Keratinocyte (primary cell): Measurements from ENCODE around the gene ATP1B2. TPM values are rescaled to one million over a fixed set of nuclear protein-coding genes. Genes with fewer than 3 reads are reported as not detected.

Experiments
- DNase-seq: peaks from one replicate; pipeline ENCODE4 v3.0.0-alpha.2; 2011; ENCODE audit warnings: low read depth, missing footprints, low spot score
- FAIRE-seq: peaks from 2 replicates; lab custom pipeline; 2011; peaks lifted over from hg19 to GRCh38; lab: Jason Lieb, UNC
- H2AFZ ChIP-seq: 2 replicates; pipeline ENCODE4 v1.6.0; 2012; ENCODE audit warnings: low read length, control low read depth, inconsistent platforms; ENCODE audit not compliant: control insufficient read depth
- H3K27ac ChIP-seq: 2 replicates; pipeline ENCODE4 v1.5.1; 2011; ENCODE audit warnings: low read length; ENCODE audit not compliant: control insufficient read depth, insufficient read depth
- H3K27me3 ChIP-seq: 3 replicates; pipeline ENCODE4 v1.6.0; 2011; ENCODE audit warnings: low read length; ENCODE audit not compliant: control insufficient read depth, insufficient read depth; ENCODE audit errors: extremely low read depth
- H3K36me3 ChIP-seq, 2 experiments: 2 replicates in 1 of 2; 3 replicates in 1 of 2; pipeline ENCODE4 v1.5.1; 2011; ENCODE audit warnings: low read length in 2 of 2, mild to moderate bottlenecking in 1 of 2; ENCODE audit not compliant: control insufficient read depth in 2 of 2, insufficient read depth in 2 of 2; ENCODE audit errors: extremely low read depth in 1 of 2
- H3K4me1 ChIP-seq: 3 replicates; pipeline ENCODE4 v1.5.1; 2011; ENCODE audit warnings: low read length; ENCODE audit not compliant: control insufficient read depth, insufficient read depth; ENCODE audit errors: extremely low read depth
- H3K4me2 ChIP-seq: 3 replicates; pipeline ENCODE4 v1.6.0; 2011; ENCODE audit warnings: low read depth, low read length; ENCODE audit not compliant: control insufficient read depth, insufficient read depth; ENCODE audit errors: extremely low read depth
- H3K4me3 ChIP-seq, 3 experiments: fragments of 200-600 bp in 1 of 3; sonication (generic) in 1 of 3; 2 replicates in 2 of 3; 3 replicates in 1 of 3; pipeline ENCODE4 v1.5.1; 2011 to 2016; ENCODE audit warnings: low read length in 3 of 3, mild to moderate bottlenecking in 3 of 3, control low read depth in 2 of 3, inconsistent platforms in 1 of 3, low read depth in 1 of 3, mixed read lengths in 1 of 3, mixed run types in 1 of 3, moderate library complexity in 1 of 3; ENCODE audit not compliant: control insufficient read depth in 2 of 3, insufficient read depth in 2 of 3; ENCODE audit errors: extremely low read depth in 1 of 3
- H3K79me2 ChIP-seq: 2 replicates; pipeline ENCODE4 v1.6.0; 2012; ENCODE audit warnings: low read length; ENCODE audit not compliant: control insufficient read depth, insufficient read depth
- H3K9ac ChIP-seq: 3 replicates; pipeline ENCODE4 v1.6.0; 2011; ENCODE audit warnings: low read length; ENCODE audit not compliant: control insufficient read depth, insufficient read depth; ENCODE audit errors: extremely low read depth
- H3K9me1 ChIP-seq: 3 replicates; pipeline ENCODE4 v1.6.0; 2011; ENCODE audit warnings: low read length; ENCODE audit not compliant: control insufficient read depth, insufficient read depth; ENCODE audit errors: extremely low read depth
- H3K9me3 ChIP-seq: 2 replicates; pipeline ENCODE4 v1.5.1; 2012; ENCODE audit warnings: low read depth, low read length; ENCODE audit not compliant: control insufficient read depth
- H4K20me1 ChIP-seq: 3 replicates; pipeline ENCODE4 v1.6.0; 2011; ENCODE audit warnings: low read length; ENCODE audit not compliant: control insufficient read depth, insufficient read depth; ENCODE audit errors: extremely low read depth
- CTCF ChIP-seq, 3 experiments: IDR thresholded peaks in 1 of 3; conservative IDR thresholded peaks in 1 of 3; optimal IDR thresholded peaks in 1 of 3; 2 replicates in 2 of 3; 3 replicates in 1 of 3; pipeline versions ENCODE3 to v1.5.1; 2011; ENCODE audit warnings: low read length in 3 of 3, mild to moderate bottlenecking in 3 of 3, moderate library complexity in 2 of 3, control low read depth in 1 of 3, inconsistent platforms in 1 of 3; ENCODE audit not compliant: insufficient read depth in 2 of 3; ENCODE audit errors: extremely low read depth in 1 of 3
- EZH2 ChIP-seq: IDR thresholded peaks from one replicate; pipeline ENCODE4 v1.6.1; 2012; ENCODE audit warnings: inconsistent platforms, mild to moderate bottlenecking, low read length, moderate library complexity
- dilution Hi-C: fragments of 300-500 bp; cut with MboI; formaldehyde crosslinking; loops from one replicate; pipeline ENCODE4 v1.7.0; 2020; ENCODE audit warnings: low sequenced_read_pairs; ENCODE audit not compliant: extremely low pct_ligation_motif_present
- polyA plus RNA-seq, 5 experiments: library from polyadenylated mRNA; depleted of rRNA in 3 of 5; stranded (reverse) in 3 of 5; stranded (forward) in 1 of 5; unstranded in 1 of 5; fragments of >200 nt; gene quantifications; 1 replicate in 1 of 5; 2 replicates in 3 of 5; 3 replicates in 1 of 5; pipeline versions ENCODE4 v1.2.1 to v1.2.3, GENCODE V29; 2011 to 2012; ENCODE audit warnings: missing spikeins in 2 of 5, low read depth in 1 of 5, low replicate concordance in 1 of 5

Gene ATP1B2
- polyA plus RNA-seq, 1 donor (not counting 4 experiments of a cell fraction or from before 2014, with no cell fraction given): not detected

GRCh38 chr17:7695586-7695985 is 44.9 kb downstream of the ATP1B2 start:
- no peak overlapping the region for H3K9ac ChIP-seq
- DNase-seq (no peak), FAIRE-seq (no peak)
- dilution Hi-C loops: no loop called here
- H3K79me2 ChIP-seq: no peaks in the 10 kb centered on the region
- no peak overlapping the region for H3K4me2 ChIP-seq
- H3K9me1 ChIP-seq: no peaks in the 10 kb centered on the region
- H3K9me3 ChIP-seq: no peaks in the 10 kb centered on the region
- peaks cover 4 to 12% of the 10 kb centered on the region in 2 experiments for H3K36me3 ChIP-seq
- H3K4me1 ChIP-seq: no peaks in the 10 kb centered on the region
- no peak overlapping the region for H3K27ac ChIP-seq
- no peak overlapping the region for H2AFZ ChIP-seq
- H3K27me3 ChIP-seq: no peaks in the 10 kb centered on the region
- H4K20me1 ChIP-seq: no peaks in the 10 kb centered on the region
- no peak overlapping the region for H3K4me3 ChIP-seq
- no peak for TF ChIP-seq EZH2
- no peak for TF ChIP-seq CTCF (optimal IDR thresholded peaks at IDR 0.05 in 1 of 3, IDR thresholded peaks at IDR 0.05 in 1 of 3, conservative IDR thresholded peaks at IDR 0.05 in 1 of 3; ENCODE audit: extremely low read depth in 1 of 3, insufficient read depth in 2 of 3, low read length in 3 of 3)

- DNase-seq (no peak), FAIRE-seq (no peak)
- Histone ChIP-seq H3K27me3 (no peaks in the 10 kb centered on the region), H3K4me3 (no peak overlapping the region), H4K20me1 (no peaks in the 10 kb centered on the region), H3K9me1 (no peaks in the 10 kb centered on the region), H3K79me2 (no peaks in the 10 kb centered on the region), H3K4me1 (no peaks in the 10 kb centered on the region), H3K27ac (no peak overlapping the region), H2AFZ (no peak overlapping the region), H3K9me3 (no peaks in the 10 kb centered on the region), H3K4me2 (no peak overlapping the region), H3K9ac (no peak overlapping the region), H3K36me3 (peaks cover 17 to 20% of the 10 kb centered on the region in 2 experiments)
- TF ChIP-seq CTCF (optimal IDR thresholded peaks at IDR 0.05 in 1 of 3, IDR thresholded peaks at IDR 0.05 in 1 of 3, conservative IDR thresholded peaks at IDR 0.05 in 1 of 3; ENCODE audit: extremely low read depth in 1 of 3, insufficient read depth in 2 of 3, low read length in 3 of 3): no peak
- TF ChIP-seq EZH2: no peak
- dilution Hi-C loops: no loop called here
Observed at GRCh38 chr17:7697828-7698588, 47.3 kb downstream of the ATP1B2 start.
